CD4-positive, alpha-beta T cell (primary cell): ENCODE results near the gene KHSRP. TPM values are rescaled to one million over a fixed set of nuclear protein-coding genes. Genes with fewer than 3 reads are reported as not detected.

Experiments used
- ATAC-seq: fragments of 200-7000 bp; cut with Tn5 transposase; one replicate; pipeline ENCODE4 v1.10.0; 2022; ENCODE audit warnings: mild to moderate bottlenecking; ENCODE audit not compliant: poor library complexity
- CTCF ChIA-PET: fragments of 350-600 bp; sonication (Branson Sonifier 250); formaldehyde crosslinking; loops from one replicate; lab custom pipeline; 2021; ENCODE audit warnings: antibody characterized with exemption, inconsistent platforms; lab: Charles Lee
- POLR2A ChIA-PET: fragments of 350-600 bp; sonication (Branson Sonifier 250); formaldehyde crosslinking; loops from one replicate; lab custom pipeline; 2021; ENCODE audit warnings: antibody characterized with exemption, inconsistent platforms; lab: Charles Lee
- DNase-seq, 14 experiments: peaks; one replicate each; pipeline ENCODE4 v3.0.0-alpha.2; 2013 to 2020; ENCODE audit warnings: mixed read lengths in 2 of 14
- H3K27ac ChIP-seq, 2 donors: one replicate each; pipeline versions ENCODE4 v1.5.1 to v1.7.0; 2013; ENCODE audit warnings: low read length in 2 of 2, low read depth in 1 of 2, mild to moderate bottlenecking in 1 of 2
- H3K27me3 ChIP-seq, 2 experiments: 1 replicate in 1 of 2; 2 replicates in 1 of 2; pipeline versions ENCODE4 v1.6.1 to v1.7.0; 2013; ENCODE audit warnings: low read length in 2 of 2, control low read depth in 1 of 2, mild to moderate bottlenecking in 1 of 2, moderate library complexity in 1 of 2; ENCODE audit not compliant: insufficient read depth in 2 of 2, control insufficient read depth in 1 of 2
- H3K36me3 ChIP-seq: one replicate; pipeline ENCODE4 v1.6.1; 2013; ENCODE audit warnings: low read length, control low read depth; ENCODE audit not compliant: insufficient read depth
- H3K4me1 ChIP-seq: one replicate; pipeline ENCODE4 v1.6.1; 2013; ENCODE audit warnings: low read length, control low read depth; ENCODE audit not compliant: insufficient read depth
- H3K4me3 ChIP-seq: one replicate; pipeline ENCODE4 v1.5.1; 2013; ENCODE audit warnings: mild to moderate bottlenecking, low read length, moderate library complexity
- H3K9me3 ChIP-seq, 2 experiments: 1 replicate in 1 of 2; 2 replicates in 1 of 2; pipeline versions ENCODE4 v1.6.1 to v1.7.0; 2013; ENCODE audit warnings: low read length in 2 of 2, mild to moderate bottlenecking in 2 of 2, control low read depth in 1 of 2, moderate library complexity in 1 of 2; ENCODE audit not compliant: control insufficient read depth in 1 of 2, insufficient read depth in 1 of 2
- H3K27ac Mint-ChIP-seq: one replicate; pipeline ENCODE4 v1.8.0; 2020; ENCODE audit warnings: mixed read lengths
- H3K27me3 Mint-ChIP-seq: one replicate; pipeline ENCODE4 v1.8.0; 2021; ENCODE audit warnings: mixed read lengths
- H3K36me3 Mint-ChIP-seq: one replicate; pipeline ENCODE4 v1.8.0; 2021; ENCODE audit warnings: low read depth, mixed read lengths
- H3K4me1 Mint-ChIP-seq: one replicate; pipeline ENCODE4 v1.8.0; 2021; ENCODE audit warnings: low read depth, mixed read lengths
- H3K4me3 Mint-ChIP-seq: one replicate; pipeline ENCODE4 v1.8.0; 2020; ENCODE audit warnings: mild to moderate bottlenecking, mixed read lengths
- H3K9me3 Mint-ChIP-seq: one replicate; pipeline ENCODE4 v1.8.0; 2020; ENCODE audit warnings: mixed read lengths
- CTCF ChIP-seq: fragments of 200-600 bp; IDR thresholded peaks from one replicate; pipeline ENCODE4 v1.8.0; 2022; ENCODE audit warnings: antibody characterized with exemption, mild to moderate bottlenecking
- intact Hi-C, 2 experiments: fragments of 100-400 bp; cut with DNase I in 1 of 2; cut with micrococcal nuclease in 1 of 2; formaldehyde crosslinking; loops; one replicate each; pipeline versions ENCODE4 v1.15.1 to v1.9.0; 2023 to 2025; cut with DNase I, micrococcal nuclease
- total RNA-seq, 174 experiments: library from RNA in 2 of 174; stranded (reverse) in 2 of 174; gene quantifications; one replicate each; pipeline ENCODE4 v1.2.3 and lab custom pipeline; 2021 to 2026

Gene KHSRP
- total RNA-seq, 2 experiments from 2014 or later = 128 to 143 TPM

DNA sequence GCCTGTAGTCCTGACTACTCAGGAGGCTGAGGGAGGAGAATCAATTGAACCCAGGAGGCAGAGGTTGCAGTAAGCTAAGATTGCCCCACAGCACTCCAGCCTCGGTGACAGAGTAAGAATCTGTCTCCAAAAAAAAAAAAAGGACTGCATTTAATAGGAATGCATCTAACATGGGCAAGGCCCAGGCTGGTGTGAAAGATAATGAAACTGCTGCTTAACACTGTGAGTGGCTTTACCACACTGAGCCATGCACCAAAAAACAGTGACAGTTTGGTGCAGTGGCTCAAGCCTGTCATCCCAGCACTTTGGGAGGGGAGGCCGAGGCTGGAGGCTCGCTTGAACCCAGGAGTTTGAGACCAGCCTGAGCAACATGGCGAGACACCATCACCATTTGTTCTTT, 40.2 kb downstream of the KHSRP start:
- DNase-seq (no peak), ATAC-seq (no peak)
- intact Hi-C loops = no loop called here
- Histone ChIP-seq H3K27me3 (no peaks in the 10 kb centered on the region), H3K4me3 (no peak overlapping the region), H3K36me3 (peaks cover 78% of the 10 kb centered on the region), H3K9me3 (peaks cover 0 to 16% of the 10 kb centered on the region in 2 experiments), H3K4me1 (no peaks in the 10 kb centered on the region), H3K27ac (no peak overlapping the region)
- peaks cover 85% of the 10 kb centered on the region for H3K36me3 Mint-ChIP-seq
- H3K4me3 Mint-ChIP-seq = no peak overlapping the region
- no peaks in the 10 kb centered on the region for H3K9me3 Mint-ChIP-seq
- no peak overlapping the region for H3K27ac Mint-ChIP-seq
- H3K27me3 Mint-ChIP-seq = no peaks in the 10 kb centered on the region
- POLR2A ChIA-PET = interaction anchor here (0.6 kb wide), 1 partner anchor 39 kb away, joined by 5 read pairs; no protein-coding TSS in a partner anchor
- H3K4me1 Mint-ChIP-seq = no peaks in the 10 kb centered on the region
- CTCF ChIA-PET = no interaction called here
- no peak for TF ChIP-seq CTCF

DNA sequence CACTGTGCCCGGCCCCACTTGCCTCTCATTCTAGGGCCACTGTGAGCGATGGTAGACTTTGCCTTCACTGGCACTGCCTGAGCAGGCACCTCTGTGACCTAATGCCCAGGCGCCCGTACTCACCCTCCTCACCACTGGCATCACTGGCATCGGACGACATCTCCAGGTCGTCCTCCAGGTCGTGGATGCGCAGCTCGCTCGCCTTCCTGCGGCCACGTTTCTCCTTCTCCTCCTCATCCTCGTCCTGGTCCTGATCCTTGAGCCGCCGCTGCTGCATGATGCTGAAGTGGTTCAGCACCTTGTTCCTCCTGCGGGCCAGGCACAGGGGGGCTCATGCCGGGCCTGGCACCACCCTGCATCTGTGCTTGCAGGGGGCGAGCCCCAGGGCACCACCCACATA, 41.4 kb downstream of the KHSRP start:
- DNase-seq (no peak), ATAC-seq (no peak)
- Histone ChIP-seq H3K27me3 (no peaks in the 10 kb centered on the region), H3K4me1 (no peaks in the 10 kb centered on the region), H3K36me3 (peaks cover 74% of the 10 kb centered on the region), H3K4me3 (no peak overlapping the region), H3K27ac (no peak overlapping the region), H3K9me3 (peaks cover 0 to 16% of the 10 kb centered on the region in 2 experiments)
- Mint-ChIP-seq H3K27me3 (no peaks in the 10 kb centered on the region), H3K4me1 (no peaks in the 10 kb centered on the region), H3K27ac (no peak overlapping the region), H3K9me3 (no peaks in the 10 kb centered on the region), H3K4me3 (no peak overlapping the region), H3K36me3 (peaks cover 86% of the 10 kb centered on the region)
- intact Hi-C loops = no loop called here
- CTCF ChIA-PET = no interaction called here
- TF ChIP-seq CTCF = no peak
- POLR2A ChIA-PET = interaction anchor here (0.6 kb wide), 1 partner anchor 18 kb away, joined by 5 read pairs; no protein-coding TSS in a partner anchor

- no peaks in the 10 kb centered on the region for H3K27me3 Mint-ChIP-seq
- ATAC-seq (no peak), DNase-seq (no peak)
- POLR2A ChIA-PET = no interaction called here
- H3K4me3 ChIP-seq = no peak overlapping the region
- H3K36me3 ChIP-seq = peaks cover 57% of the 10 kb centered on the region
- H3K27ac ChIP-seq = no peak overlapping the region
- no peak for TF ChIP-seq CTCF
- peaks cover 0 to 16% of the 10 kb centered on the region in 2 experiments for H3K9me3 ChIP-seq
- H3K27ac Mint-ChIP-seq = no peak overlapping the region
- no peaks in the 10 kb centered on the region for H3K4me1 ChIP-seq
- H3K36me3 Mint-ChIP-seq = peaks cover 78% of the 10 kb centered on the region
- CTCF ChIA-PET = no interaction called here
- no peaks in the 10 kb centered on the region for H3K4me1 Mint-ChIP-seq
- H3K27me3 ChIP-seq = no peaks in the 10 kb centered on the region
- intact Hi-C loops = no loop called here
- no peaks in the 10 kb centered on the region for H3K9me3 Mint-ChIP-seq
- H3K4me3 Mint-ChIP-seq = no peak overlapping the region
Observed at GRCh38 chr19:6381030-6381750, 43.4 kb downstream of the KHSRP start.
